Measurements from ENCODE around the gene CIRBP.
"Not testable (repeated sequence)": the region's sequence is repeated elsewhere in the genome, so short reads cannot be mapped to it uniquely, and the experiment has no call there.

Gene CIRBP

GRCh38 chr19:1309977-1310852 is 41.1 kb downstream of the CIRBP start:
- Mint-ChIP-seq H3K36me3 (no peaks in the 10 kb centered on the region), H3K4me1 (no peaks in the 10 kb centered on the region), H3K27me3 (peaks cover 3% of the 10 kb centered on the region), H3K4me3 (no peak overlapping the region), H3K27ac (no peak overlapping the region), H3K9me3 (no peaks in the 10 kb centered on the region)
- no peak for ATAC-seq (ENCODE audit: low read depth)
- DNase-seq (ENCODE audit: low spot score in 2 of 2) = no peak

DNA sequence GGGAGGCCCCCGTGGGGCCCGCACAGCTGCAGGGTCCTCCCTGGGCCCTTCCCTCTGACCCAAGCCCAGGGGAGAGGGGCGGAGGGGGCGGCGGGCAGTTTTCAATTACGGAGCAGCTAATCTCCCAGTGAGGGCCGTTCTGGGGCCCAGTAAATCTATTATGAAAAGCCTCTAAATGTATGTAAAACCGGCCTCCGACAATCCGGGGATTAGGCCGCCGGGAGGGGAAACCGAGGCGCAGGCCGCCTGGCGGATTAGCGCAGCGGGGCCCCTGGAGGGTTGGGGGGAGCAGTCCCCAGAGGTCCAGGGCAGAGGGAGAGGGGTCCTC is 41.7 kb downstream of the CIRBP start:
- no peaks in the 10 kb centered on the region for H3K9me3 Mint-ChIP-seq
- no peak for ATAC-seq (ENCODE audit: low read depth)
- no peak overlapping the region for H3K4me3 Mint-ChIP-seq
- H3K36me3 Mint-ChIP-seq = no peaks in the 10 kb centered on the region
- H3K4me1 Mint-ChIP-seq = no peaks in the 10 kb centered on the region
- H3K27ac Mint-ChIP-seq = no peak overlapping the region
- DNase-seq (ENCODE audit: low spot score in 2 of 2) = no peak
- H3K27me3 Mint-ChIP-seq = peaks cover 6% of the 10 kb centered on the region

DNA sequence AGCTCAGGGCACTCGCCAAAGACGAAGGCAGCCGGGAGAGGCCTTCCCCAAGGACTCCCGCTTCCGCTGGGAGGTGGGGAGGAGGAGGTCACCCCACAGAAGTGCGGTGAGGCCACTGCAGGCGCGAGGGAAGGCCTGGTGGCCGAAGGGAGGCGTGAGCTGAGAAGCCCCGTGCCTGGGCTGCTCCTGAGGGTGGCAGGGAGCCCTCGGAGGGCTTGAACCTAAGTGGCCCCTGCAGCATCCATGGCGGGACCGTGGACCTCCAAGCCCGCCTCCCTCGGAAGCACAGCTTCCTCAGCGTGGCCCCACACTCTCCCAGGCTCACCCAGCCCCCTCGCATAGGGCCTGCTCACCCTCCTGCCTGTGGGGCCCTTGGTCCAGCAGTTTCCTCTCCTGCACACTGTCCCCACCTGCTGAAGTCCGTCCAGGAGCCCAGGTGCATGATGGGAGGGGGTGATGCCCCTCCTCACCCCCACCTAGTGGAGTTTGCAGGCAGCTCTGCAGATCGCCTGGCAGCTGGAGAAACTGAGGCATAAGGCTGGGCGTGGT is 42.5 kb downstream of the CIRBP start:
- ATAC-seq (ENCODE audit: low read depth) = no peak
- H3K27me3 Mint-ChIP-seq = peaks cover 6% of the 10 kb centered on the region
- no peaks in the 10 kb centered on the region for H3K9me3 Mint-ChIP-seq
- no peak for DNase-seq (ENCODE audit: low spot score in 2 of 2)
- no peak overlapping the region for H3K27ac Mint-ChIP-seq
- H3K4me1 Mint-ChIP-seq = no peaks in the 10 kb centered on the region
- no peak overlapping the region for H3K4me3 Mint-ChIP-seq
- no peaks in the 10 kb centered on the region for H3K36me3 Mint-ChIP-seq

GRCh38 chr19:1312767-1313694 is 43.9 kb downstream of the CIRBP start:
- Mint-ChIP-seq H3K9me3 (no peaks in the 10 kb centered on the region), H3K4me1 (no peaks in the 10 kb centered on the region), H3K4me3 (no peak overlapping the region), H3K36me3 (no peaks in the 10 kb centered on the region), H3K27me3 (peaks cover 11% of the 10 kb centered on the region), H3K27ac (no peak overlapping the region)
- ATAC-seq (ENCODE audit: low read depth) = no peak
- no peak for DNase-seq (ENCODE audit: low spot score in 2 of 2)

DNA sequence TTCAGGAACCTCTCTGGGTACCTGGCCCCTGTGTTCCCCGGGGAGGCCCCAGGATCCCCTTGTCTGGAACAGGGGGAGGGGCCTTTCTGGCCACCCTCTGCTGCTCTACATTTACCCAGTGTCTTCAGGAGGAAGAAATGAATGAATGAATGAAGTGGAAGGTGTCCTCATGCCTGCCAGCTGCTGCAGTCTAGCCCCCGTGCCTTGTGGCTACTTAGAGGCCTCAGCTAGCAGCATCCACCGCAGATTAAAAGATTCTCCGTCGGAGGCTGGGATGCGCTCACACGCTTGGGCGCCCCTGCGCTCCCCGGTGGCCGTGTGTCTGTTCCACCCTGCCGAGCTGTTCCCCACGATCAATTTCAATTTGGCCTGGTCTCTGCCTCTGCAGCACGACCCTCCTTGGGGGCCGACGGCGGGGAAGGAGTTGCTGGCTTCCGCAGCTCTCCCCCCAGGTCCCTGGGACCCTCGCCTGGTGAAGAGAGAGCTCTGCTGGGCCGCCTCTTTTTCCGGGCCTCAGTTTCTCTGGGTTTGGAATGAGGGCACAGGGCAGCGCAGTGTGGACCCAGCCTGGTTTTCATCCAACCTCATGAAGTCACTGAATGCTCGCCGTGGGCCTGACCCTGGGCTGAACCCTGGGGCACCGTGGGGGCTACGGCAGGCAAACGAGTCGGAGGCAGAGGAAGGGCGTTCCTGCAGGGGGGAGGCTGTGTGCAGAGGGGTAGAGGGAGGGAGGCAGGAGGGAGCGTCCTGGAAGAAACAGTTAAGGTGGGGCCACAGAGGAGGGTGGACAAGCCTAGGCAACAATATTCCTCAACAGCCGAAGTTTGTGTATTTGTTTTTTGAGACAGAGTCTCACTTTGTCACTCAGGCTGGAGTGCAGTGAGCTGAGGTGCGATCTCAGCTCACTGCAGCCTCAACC is 44.8 kb downstream of the CIRBP start:
- Mint-ChIP-seq H3K27me3 (peaks cover 11% of the 10 kb centered on the region), H3K4me1 (no peaks in the 10 kb centered on the region), H3K9me3 (no peaks in the 10 kb centered on the region), H3K36me3 (no peaks in the 10 kb centered on the region), H3K4me3 (no peak overlapping the region), H3K27ac (no peak overlapping the region)
- DNase-seq (ENCODE audit: low spot score in 2 of 2) = no peak
- no peak for ATAC-seq (ENCODE audit: low read depth)

- Mint-ChIP-seq H3K27me3 (peaks cover 13% of the 10 kb centered on the region), H3K9me3 (no peaks in the 10 kb centered on the region), H3K4me1 (no peaks in the 10 kb centered on the region), H3K36me3 (no peaks in the 10 kb centered on the region), H3K4me3 (no peak overlapping the region), H3K27ac (no peak overlapping the region)
- peak; percentile 76 for ATAC-seq (ENCODE audit: low read depth)
- DNase-seq (ENCODE audit: low spot score in 2 of 2) = peak in 1 of 2 donors; percentile 37
Measured at GRCh38 chr19:1315470-1316166, 46.5 kb downstream of the CIRBP start.

DNA sequence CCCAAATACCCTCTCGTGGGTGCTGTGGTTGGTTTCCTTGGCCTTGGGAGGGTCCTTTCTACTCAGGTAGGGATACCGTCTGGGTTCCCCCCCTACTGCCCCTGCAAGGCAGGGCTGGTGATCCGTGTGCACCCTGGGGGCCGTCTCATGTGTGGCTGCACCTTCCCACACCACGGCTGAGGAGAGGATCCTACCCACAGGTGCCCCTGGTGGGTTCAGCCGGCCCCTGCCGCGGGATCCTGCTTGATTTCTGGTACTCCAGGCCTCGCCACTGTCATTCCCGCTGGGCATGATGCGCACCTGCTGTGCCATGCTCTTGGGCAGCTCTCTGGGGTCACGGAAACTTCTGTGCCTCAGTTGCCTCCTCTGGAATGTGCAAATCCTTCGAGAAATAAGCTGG is 47.3 kb downstream of the CIRBP start:
- Mint-ChIP-seq H3K27me3 (peaks cover 16% of the 10 kb centered on the region), H3K9me3 (no peaks in the 10 kb centered on the region), H3K4me1 (no peaks in the 10 kb centered on the region), H3K27ac (no peak overlapping the region), H3K36me3 (no peaks in the 10 kb centered on the region), H3K4me3 (no peak overlapping the region)
- ATAC-seq (ENCODE audit: low read depth) = no peak
- no peak for DNase-seq (ENCODE audit: low spot score in 2 of 2)

DNA sequence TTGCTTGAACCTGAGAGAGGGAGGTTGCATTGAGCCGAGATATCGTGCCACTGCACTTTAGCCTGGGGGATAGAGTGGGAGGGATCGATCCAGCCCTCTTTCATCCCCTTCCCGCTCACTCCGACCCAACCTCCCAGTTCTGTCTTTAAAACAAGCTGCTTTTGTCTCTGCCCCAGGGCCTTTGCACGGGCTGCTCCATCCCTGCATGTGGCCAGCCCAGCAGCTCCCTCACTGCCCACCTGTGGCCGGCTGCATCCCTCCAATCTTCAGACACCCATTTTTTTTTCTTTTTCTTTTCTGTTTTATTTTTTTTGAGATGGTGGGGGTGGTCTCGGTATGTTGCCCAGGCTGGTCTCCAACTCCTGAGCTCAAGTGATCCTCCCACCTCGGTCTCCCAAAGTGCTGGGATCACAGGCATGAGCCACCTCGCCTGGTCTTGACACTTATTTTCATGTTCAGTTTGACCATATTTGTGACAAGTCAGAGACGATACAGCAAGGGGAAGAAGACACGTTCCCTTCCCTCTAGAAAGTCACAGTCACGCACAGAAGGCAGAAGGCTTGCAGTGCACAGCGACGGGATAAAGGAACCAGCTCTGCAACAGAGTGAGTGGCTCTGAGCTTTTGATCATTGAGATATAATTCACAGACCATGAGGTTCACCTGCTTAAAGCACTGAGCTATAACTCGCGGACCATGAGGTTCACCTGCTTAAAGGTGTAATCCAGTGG is 48.3 kb downstream of the CIRBP start:
- Mint-ChIP-seq H3K4me1 (peaks cover under 1% of the 10 kb centered on the region), H3K9me3 (no peaks in the 10 kb centered on the region), H3K4me3 (no peak overlapping the region), H3K27ac (no peak overlapping the region), H3K27me3 (peaks cover 20% of the 10 kb centered on the region), H3K36me3 (peaks cover under 1% of the 10 kb centered on the region)
- ATAC-seq (ENCODE audit: low read depth) = no peak
- no peak for DNase-seq (ENCODE audit: low spot score in 2 of 2)

GRCh38 chr19:1318678-1319471 is 49.7 kb downstream of the CIRBP start:
- H3K36me3 Mint-ChIP-seq = peaks cover 5% of the 10 kb centered on the region
- H3K27ac Mint-ChIP-seq = no peak overlapping the region
- no peaks in the 10 kb centered on the region for H3K9me3 Mint-ChIP-seq
- H3K27me3 Mint-ChIP-seq = peaks cover 25% of the 10 kb centered on the region
- H3K4me3 Mint-ChIP-seq = no peak overlapping the region
- H3K4me1 Mint-ChIP-seq = peaks cover 5% of the 10 kb centered on the region
- ATAC-seq (ENCODE audit: low read depth) = no peak
- DNase-seq (ENCODE audit: low spot score in 2 of 2) = no peak

- not testable (repeated sequence) for ATAC-seq (ENCODE audit: low read depth); H3K4me1 Mint-ChIP-seq; H3K9me3 Mint-ChIP-seq; H3K4me3 Mint-ChIP-seq; DNase-seq (ENCODE audit: low spot score in 2 of 2); H3K36me3 Mint-ChIP-seq; H3K27ac Mint-ChIP-seq
- H3K27me3 Mint-ChIP-seq = peaks cover 29% of the 10 kb centered on the region
Measured at GRCh38 chr19:1320282-1320650, 51.1 kb downstream of the CIRBP start.

DNA sequence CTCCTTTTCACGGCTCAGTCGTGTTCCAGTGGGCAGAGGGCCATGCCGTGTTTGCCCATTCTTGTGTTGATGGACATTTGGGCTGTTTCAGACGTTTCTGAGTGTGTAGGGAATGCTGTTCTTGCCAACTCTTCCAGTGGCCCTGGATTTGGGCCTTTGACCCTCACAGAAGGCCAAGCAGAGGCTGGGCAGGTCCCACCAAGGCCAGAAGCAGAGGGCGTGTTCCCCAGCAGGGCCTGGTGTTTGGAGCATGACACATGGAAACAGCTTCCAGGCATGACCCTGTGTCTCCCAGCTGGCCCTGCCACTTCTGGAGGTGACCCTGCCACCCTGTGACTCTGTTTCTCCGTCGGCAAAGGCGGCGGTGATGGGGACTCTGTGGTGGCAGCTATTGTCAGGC is 52.4 kb downstream of the CIRBP start:
- DNase-seq (ENCODE audit: low spot score in 2 of 2) = no peak
- ATAC-seq (ENCODE audit: low read depth) = no peak
- Mint-ChIP-seq H3K4me1 (peaks cover 5% of the 10 kb centered on the region), H3K9me3 (no peaks in the 10 kb centered on the region), H3K27ac (no peak overlapping the region), H3K36me3 (peaks cover 5% of the 10 kb centered on the region), H3K27me3 (peaks cover 28% of the 10 kb centered on the region), H3K4me3 (no peak overlapping the region)

Data from memory B cell (primary cell).